ENCODE data around the gene P2RY13. TPM values are rescaled to one million over a fixed set of nuclear protein-coding genes. Genes with fewer than 3 reads are reported as not detected.

The P2RY13 gene
- total and polyA plus RNA-seq, 10 of the 15 experiments (the other 5 are each of a cell fraction or from before 2014, with no cell fraction given) = not detected

- Histone ChIP-seq H2AFZ (ENCODE audit: control insufficient read depth, low read depth, low read length) (no peak overlapping the region), H3K4me2 (ENCODE audit: control insufficient read depth, insufficient read depth) (no peak overlapping the region), H3K9me3 (replicated peaks; ENCODE audit: control insufficient read depth, insufficient read depth, low read length) (no peaks in the 10 kb centered on the region), H3K36me3 (ENCODE audit: control insufficient read depth in 2 of 2, insufficient read depth in 2 of 2, low read length in 1 of 2) (no peaks in the 10 kb centered on the region), H3K79me2 (ENCODE audit: control insufficient read depth, insufficient read depth, low read length) (no peaks in the 10 kb centered on the region), H3K4me3 (no peak overlapping the region), H4K20me1 (ENCODE audit: control insufficient read depth, insufficient read depth) (no peaks in the 10 kb centered on the region), H3K27me3 (replicated peaks in 1 of 2; ENCODE audit: control insufficient read depth in 2 of 2, insufficient read depth in 2 of 2, low read length in 1 of 2) (no peaks in the 10 kb centered on the region; a peak in 1 of 4 replicates), H3K27ac (ENCODE audit: control insufficient read depth, insufficient read depth) (no peak overlapping the region), H3K4me1 (ENCODE audit: control insufficient read depth, insufficient read depth, low read length) (no peaks in the 10 kb centered on the region), H3K9ac (ENCODE audit: control insufficient read depth, insufficient read depth, low read length) (no peak overlapping the region)
- WGBS (ENCODE audit: insufficient coverage, insufficient replicate concordance, low lambda C conversion rate, missing lambda C conversion rate) = 52% methylated on average over 2 of the region's 2 CpGs
- ChIA-PET SMC1A (ENCODE audit: uncharacterized antibody, unreplicated experiment) (no interaction called here), POLR2A (no interaction called here), CTCF (no interaction called here), RAD21 (ENCODE audit: unreplicated experiment) (no interaction called here)
- in situ Hi-C loops (cut with MboI) (no loop called here), intact Hi-C loops (cut with micrococcal nuclease; ENCODE audit: unreplicated experiment) (no loop called here)
- no TSS peak for BruUV-seq (replicated peaks)
- DNase-seq (ENCODE audit: low read depth, low spot score) (no peak), FAIRE-seq (peak; percentile 41), ATAC-seq (no peak)
- TF ChIP-seq ZBTB11 (CRISPR knock-in tag; IDR thresholded peaks at IDR 0.05) (no peak), ASH2L (IDR thresholded peaks at IDR 0.05; ENCODE audit: borderline replicate concordance, low read depth) (no peak), CBFB (IDR thresholded peaks at IDR 0.05; ENCODE audit: low read depth) (no peak), USF2 (IDR thresholded peaks at IDR 0.05; ENCODE audit: borderline replicate concordance, low read depth, low read length) (no peak), MTA3 (IDR thresholded peaks at IDR 0.05; ENCODE audit: borderline replicate concordance, low read length) (no peak), ATF7 (IDR thresholded peaks at IDR 0.05; ENCODE audit: low read depth) (no peak), SMARCA5 (IDR thresholded peaks at IDR 0.05) (no peak), GATAD2B (conservative IDR thresholded peaks at IDR 0.05; ENCODE audit: low read depth) (no peak), EZH2 (IDR thresholded peaks at IDR 0.05; ENCODE audit: borderline replicate concordance, control insufficient read depth, low read depth, low read length) (no peak), BMI1 (IDR thresholded peaks at IDR 0.05; ENCODE audit: borderline replicate concordance) (no peak), BCL3 (IDR thresholded peaks at IDR 0.05; ENCODE audit: borderline replicate concordance, insufficient read depth, low read depth, low read length, poor library complexity, severe bottlenecking) (no peak), BRCA1 (IDR thresholded peaks at IDR 0.05; ENCODE audit: low read depth, low read length) (no peak), HSF1 (IDR thresholded peaks at IDR 0.05; ENCODE audit: low read depth, low read length) (no peak), NFXL1 (IDR thresholded peaks at IDR 0.05; ENCODE audit: borderline replicate concordance) (no peak), POLR2AphosphoS2 (IDR thresholded peaks at IDR 0.05; ENCODE audit: low read depth, low read length) (no peak), SIX5 (IDR thresholded peaks at IDR 0.05; ENCODE audit: low read depth, low read length, severe bottlenecking) (no peak), PBX3 (IDR thresholded peaks at IDR 0.05; ENCODE audit: insufficient replicate concordance, low read depth, low read length) (no peak)
Observed at GRCh38 chr3:151315136-151315535, 14.2 kb downstream of the P2RY13 start.
